ENCODE data around the gene OSBPL6. TPM values are rescaled to one million over a fixed set of nuclear protein-coding genes. Genes with fewer than 3 reads are reported as not detected.

The OSBPL6 gene
- polyA plus RNA-seq, 1 donor from 2014 or later: 12.8 TPM

DNA sequence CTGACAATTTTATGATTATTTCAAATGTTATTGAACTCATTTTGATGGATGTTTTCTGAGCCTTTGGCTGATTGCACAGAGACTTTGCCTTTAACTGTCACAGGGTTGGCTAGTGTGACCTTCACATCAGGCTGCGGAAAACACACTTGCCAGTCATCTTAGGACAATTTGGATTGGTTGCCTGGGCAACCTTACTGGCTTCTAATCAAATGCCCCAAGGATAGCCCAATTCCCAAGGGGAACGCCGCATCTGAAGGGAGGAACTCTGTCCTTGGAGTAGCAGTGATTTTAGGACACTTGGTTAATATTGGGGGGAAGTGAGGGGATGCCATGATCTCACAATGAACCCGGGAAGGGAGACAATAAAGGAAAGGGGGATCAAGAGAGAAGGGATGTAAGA lies 29.5 kb downstream of the OSBPL6 start:
- Histone ChIP-seq H3K79me2 (replicated peaks; ENCODE audit: insufficient read depth, low read length) (no peaks in the 10 kb centered on the region), H3K9ac (ENCODE audit: low read length) (no peak overlapping the region), H3K4me3 (ENCODE audit: low read length) (no peak overlapping the region), H2AFZ (ENCODE audit: low read depth, low read length) (no peak overlapping the region), H3K36me3 (ENCODE audit: insufficient read depth, low read length) (no peaks in the 10 kb centered on the region), H3K9me3 (ENCODE audit: low read length) (no peaks in the 10 kb centered on the region), H3K9me2 (ENCODE audit: insufficient read depth, low read length) (no peaks in the 10 kb centered on the region), H3K27ac (ENCODE audit: low read length) (no peak overlapping the region), H3K27me3 (ENCODE audit: insufficient read depth, low read depth, low read length) (no peaks in the 10 kb centered on the region), H3F3A (ENCODE audit: insufficient read depth, low read length, poor library complexity, severe bottlenecking) (no peaks in the 10 kb centered on the region), H3K4me2 (ENCODE audit: low read length) (no peak overlapping the region), H4K20me1 (ENCODE audit: insufficient read depth) (no peaks in the 10 kb centered on the region)
- TF ChIP-seq SMC3 (conservative IDR thresholded peaks at IDR 0.05; ENCODE audit: poor library complexity) (no peak), POLR2AphosphoS5 (IDR thresholded peaks at IDR 0.05) (no peak), TAF1 (IDR thresholded peaks at IDR 0.05; ENCODE audit: low read depth) (no peak), EZH2 (IDR thresholded peaks at IDR 0.05; ENCODE audit: borderline replicate concordance, insufficient read depth, low read length, poor library complexity, severe bottlenecking) (no peak), REST (IDR thresholded peaks at IDR 0.05; ENCODE audit: borderline replicate concordance) (no peak), RAD21 (conservative IDR thresholded peaks at IDR 0.05) (no peak), EP300 (conservative IDR thresholded peaks at IDR 0.05; ENCODE audit: poor library complexity, severe bottlenecking) (no peak), MXI1 (conservative IDR thresholded peaks at IDR 0.05; ENCODE audit: poor library complexity, severe bottlenecking) (no peak)
- TF ChIP-seq, protein P1, sequence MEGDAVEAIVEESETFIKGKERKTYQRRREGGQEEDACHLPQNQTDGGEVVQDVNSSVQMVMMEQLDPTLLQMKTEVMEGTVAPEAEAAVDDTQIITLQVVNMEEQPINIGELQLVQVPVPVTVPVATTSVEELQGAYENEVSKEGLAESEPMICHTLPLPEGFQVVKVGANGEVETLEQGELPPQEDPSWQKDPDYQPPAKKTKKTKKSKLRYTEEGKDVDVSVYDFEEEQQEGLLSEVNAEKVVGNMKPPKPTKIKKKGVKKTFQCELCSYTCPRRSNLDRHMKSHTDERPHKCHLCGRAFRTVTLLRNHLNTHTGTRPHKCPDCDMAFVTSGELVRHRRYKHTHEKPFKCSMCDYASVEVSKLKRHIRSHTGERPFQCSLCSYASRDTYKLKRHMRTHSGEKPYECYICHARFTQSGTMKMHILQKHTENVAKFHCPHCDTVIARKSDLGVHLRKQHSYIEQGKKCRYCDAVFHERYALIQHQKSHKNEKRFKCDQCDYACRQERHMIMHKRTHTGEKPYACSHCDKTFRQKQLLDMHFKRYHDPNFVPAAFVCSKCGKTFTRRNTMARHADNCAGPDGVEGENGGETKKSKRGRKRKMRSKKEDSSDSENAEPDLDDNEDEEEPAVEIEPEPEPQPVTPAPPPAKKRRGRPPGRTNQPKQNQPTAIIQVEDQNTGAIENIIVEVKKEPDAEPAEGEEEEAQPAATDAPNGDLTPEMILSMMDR (IDR thresholded peaks at IDR 0.05; ENCODE audit: poor library complexity, severe bottlenecking): no peak

GRCh38 chr2:178225006-178225805 lies 30.9 kb downstream of the OSBPL6 start:
- H2AFZ ChIP-seq (ENCODE audit: low read depth, low read length): no peak overlapping the region
- no peak overlapping the region for H3K27ac ChIP-seq (ENCODE audit: low read length)
- no peaks in the 10 kb centered on the region for H3K9me3 ChIP-seq (ENCODE audit: low read length)

More at GRCh38 chr2:178225006-178225805, 30.9 kb downstream of the OSBPL6 start:
- Histone ChIP-seq H3K4me3 (ENCODE audit: low read length) (no peak overlapping the region), H3K9me2 (ENCODE audit: insufficient read depth, low read length) (no peaks in the 10 kb centered on the region), H3K27me3 (ENCODE audit: insufficient read depth, low read depth, low read length) (no peaks in the 10 kb centered on the region), H3K36me3 (ENCODE audit: insufficient read depth, low read length) (no peaks in the 10 kb centered on the region), H3K79me2 (replicated peaks; ENCODE audit: insufficient read depth, low read length) (no peaks in the 10 kb centered on the region), H3K4me2 (ENCODE audit: low read length) (no peak overlapping the region), H4K20me1 (ENCODE audit: insufficient read depth) (no peaks in the 10 kb centered on the region), H3K9ac (ENCODE audit: low read length) (no peak overlapping the region), H3F3A (ENCODE audit: insufficient read depth, low read length, poor library complexity, severe bottlenecking) (no peaks in the 10 kb centered on the region)
- TF ChIP-seq RAD21 (conservative IDR thresholded peaks at IDR 0.05): no peak
- TF ChIP-seq, protein P1 (IDR thresholded peaks at IDR 0.05; ENCODE audit: poor library complexity, severe bottlenecking): no peak
- no peak for TF ChIP-seq REST (IDR thresholded peaks at IDR 0.05; ENCODE audit: borderline replicate concordance)
- TF ChIP-seq POLR2AphosphoS5 (IDR thresholded peaks at IDR 0.05): no peak
